ENCODE data around the gene ASZ1.

ASZ1 gene

GRCh38 chr7:117402109-117402508 lies 25.2 kb downstream of the ASZ1 start:
- DNase-seq (ENCODE audit: low read depth, low spot score): no peak

- no peak for DNase-seq (ENCODE audit: low read depth, low spot score)
Measured at GRCh38 chr7:117401293-117402002, 25.8 kb downstream of the ASZ1 start.

- no peak for DNase-seq (ENCODE audit: low read depth, low spot score)
Measured at GRCh38 chr7:117399820-117400422, 27.4 kb downstream of the ASZ1 start.

- DNase-seq (ENCODE audit: low read depth, low spot score): no peak
Measured at GRCh38 chr7:117395743-117396142, 31.6 kb downstream of the ASZ1 start.

- no peak for DNase-seq (ENCODE audit: low read depth, low spot score)
Measured at GRCh38 chr7:117393781-117394180, 33.5 kb downstream of the ASZ1 start.

- DNase-seq (ENCODE audit: low read depth, low spot score): no peak
Measured at GRCh38 chr7:117389871-117390270, 37.4 kb downstream of the ASZ1 start.

GRCh38 chr7:117386110-117386706 lies 41.1 kb downstream of the ASZ1 start:
- DNase-seq (ENCODE audit: low read depth, low spot score): no peak

GRCh38 chr7:117385363-117386109 lies 41.8 kb downstream of the ASZ1 start:
- no peak for DNase-seq (ENCODE audit: low read depth, low spot score)

- no peak for DNase-seq (ENCODE audit: low read depth, low spot score)
Measured at GRCh38 chr7:117384688-117385362, 42.5 kb downstream of the ASZ1 start.

- no peak for DNase-seq (ENCODE audit: low read depth, low spot score)
Measured at GRCh38 chr7:117383483-117384189, 43.7 kb downstream of the ASZ1 start.

- DNase-seq (ENCODE audit: low read depth, low spot score): no peak
Measured at GRCh38 chr7:117383046-117383445, 44.2 kb downstream of the ASZ1 start.

GRCh38 chr7:117381362-117381761 lies 45.9 kb downstream of the ASZ1 start:
- DNase-seq (ENCODE audit: low read depth, low spot score): no peak

GRCh38 chr7:117375380-117375779 lies 51.9 kb downstream of the ASZ1 start:
- no peak for DNase-seq (ENCODE audit: low read depth, low spot score)

- no peak for DNase-seq (ENCODE audit: low read depth, low spot score)
Measured at GRCh38 chr7:117372073-117372472, 55.2 kb downstream of the ASZ1 start.

GRCh38 chr7:117364339-117365080 lies 62.8 kb downstream of the ASZ1 start:
- no peak for DNase-seq (ENCODE audit: low read depth, low spot score)

GRCh38 chr7:117362294-117362888 lies 64.9 kb downstream of the ASZ1 start:
- DNase-seq (ENCODE audit: low read depth, low spot score): no peak

- DNase-seq (ENCODE audit: low read depth, low spot score): no peak
Measured at GRCh38 chr7:117350027-117350426, 77.3 kb downstream of the ASZ1 start.

GRCh38 chr7:117349570-117349969 lies 77.7 kb downstream of the ASZ1 start:
- DNase-seq (ENCODE audit: low read depth, low spot score): no peak

GRCh38 chr7:117347962-117348672 lies 79.2 kb downstream of the ASZ1 start:
- DNase-seq (ENCODE audit: low read depth, low spot score): no peak
